Measurements from ENCODE around the gene DTD1.

DTD1 gene

GRCh38 chr20:18796282-18796833 lies 208.5 kb downstream of the DTD1 start:
- no peak overlapping the region for H3K4me3 ChIP-seq (ENCODE audit: low read depth, low read length)
- no peaks in the 10 kb centered on the region for H3K27me3 ChIP-seq (replicated peaks)
- in situ Hi-C loops (cut with HindIII; ENCODE audit: low pct_ligation_motif_present, low sequenced_read_pairs) = loop anchor here (25.0 kb wide), 1 partner anchor 159 kb away; no protein-coding TSS in a partner anchor
- no peak for DNase-seq
- H3K27ac ChIP-seq = no peak overlapping the region
- H3K36me3 ChIP-seq (replicated peaks) = no peaks in the 10 kb centered on the region
- TF ChIP-seq CTCF (IDR thresholded peaks at IDR 0.05; ENCODE audit: low read depth, low read length, missing control alignments) = no peak

- no peak overlapping the region for H3K4me3 ChIP-seq (ENCODE audit: low read depth, low read length)
- no peak for TF ChIP-seq CTCF (IDR thresholded peaks at IDR 0.05; ENCODE audit: low read depth, low read length, missing control alignments)
- in situ Hi-C loops (cut with HindIII; ENCODE audit: low pct_ligation_motif_present, low sequenced_read_pairs) = no loop called here
- no peak overlapping the region for H3K27ac ChIP-seq
- H3K27me3 ChIP-seq (replicated peaks) = no peaks in the 10 kb centered on the region
- no peaks in the 10 kb centered on the region for H3K36me3 ChIP-seq (replicated peaks)
- DNase-seq = no peak
Observed at GRCh38 chr20:18801516-18801915, 213.7 kb downstream of the DTD1 start.

- in situ Hi-C loops (cut with HindIII; ENCODE audit: low pct_ligation_motif_present, low sequenced_read_pairs) = no loop called here
Observed at GRCh38 chr20:18802012-18802634, 214.3 kb downstream of the DTD1 start.

GRCh38 chr20:18805881-18806280 lies 218.0 kb downstream of the DTD1 start:
- H3K4me3 ChIP-seq (ENCODE audit: low read depth, low read length) = no peak overlapping the region
- H3K36me3 ChIP-seq (replicated peaks) = no peaks in the 10 kb centered on the region
- H3K27me3 ChIP-seq (replicated peaks) = no peaks in the 10 kb centered on the region
- no peak overlapping the region for H3K27ac ChIP-seq
- peak; percentile 7 for DNase-seq
- no peak for TF ChIP-seq CTCF (IDR thresholded peaks at IDR 0.05; ENCODE audit: low read depth, low read length, missing control alignments)
- in situ Hi-C loops (cut with HindIII; ENCODE audit: low pct_ligation_motif_present, low sequenced_read_pairs) = no loop called here

More at GRCh38 chr20:18802012-18802634, 214.3 kb downstream of the DTD1 start:
- no peaks in the 10 kb centered on the region for H3K27me3 ChIP-seq (replicated peaks)
- no peak for TF ChIP-seq CTCF (IDR thresholded peaks at IDR 0.05; ENCODE audit: low read depth, low read length, missing control alignments)
- no peak overlapping the region for H3K4me3 ChIP-seq (ENCODE audit: low read depth, low read length)
- no peak for DNase-seq
- no peaks in the 10 kb centered on the region for H3K36me3 ChIP-seq (replicated peaks)
- H3K27ac ChIP-seq = no peak overlapping the region

GRCh38 chr20:18808712-18809111 lies 220.9 kb downstream of the DTD1 start:
- no peak for DNase-seq
- no peak overlapping the region for H3K27ac ChIP-seq
- no peaks in the 10 kb centered on the region for H3K36me3 ChIP-seq (replicated peaks)
- in situ Hi-C loops (cut with HindIII; ENCODE audit: low pct_ligation_motif_present, low sequenced_read_pairs) = no loop called here
- H3K27me3 ChIP-seq (replicated peaks) = no peaks in the 10 kb centered on the region
- H3K4me3 ChIP-seq (ENCODE audit: low read depth, low read length) = no peak overlapping the region
- TF ChIP-seq CTCF (IDR thresholded peaks at IDR 0.05; ENCODE audit: low read depth, low read length, missing control alignments) = no peak

GRCh38 chr20:18811186-18811585 lies 223.3 kb downstream of the DTD1 start:
- Histone ChIP-seq H3K36me3 (replicated peaks) (no peaks in the 10 kb centered on the region), H3K4me3 (ENCODE audit: low read depth, low read length) (no peak overlapping the region), H3K27ac (no peak overlapping the region), H3K27me3 (replicated peaks) (no peaks in the 10 kb centered on the region)
- TF ChIP-seq CTCF (IDR thresholded peaks at IDR 0.05; ENCODE audit: low read depth, low read length, missing control alignments) = no peak
- in situ Hi-C loops (cut with HindIII; ENCODE audit: low pct_ligation_motif_present, low sequenced_read_pairs) = no loop called here
- DNase-seq = no peak

All from brain microvascular endothelial cell (primary cell).